OCI-LY7 (cell line): ENCODE results near the gene TM9SF2.

Experiments
- EZH2phosphoT487 ChIP-seq: fragments of 200-600 bp; sonication (generic); IDR thresholded peaks from 2 replicates; pipeline ENCODE4 v1.6.1; 2018; ENCODE audit warnings: low read depth, borderline replicate concordance, mild to moderate bottlenecking, mixed run types, antibody characterized with exemption, low read length, moderate library complexity, mixed read lengths
- TF ChIP-seq, protein P1 (sequence below): fragments of 200-600 bp; sonication (generic); conservative IDR thresholded peaks from 2 replicates; pipeline ENCODE4 v1.5.1; 2014; ENCODE audit warnings: mild to moderate bottlenecking, antibody characterized with exemption, low read length, moderate library complexity, mixed read lengths

DNA sequence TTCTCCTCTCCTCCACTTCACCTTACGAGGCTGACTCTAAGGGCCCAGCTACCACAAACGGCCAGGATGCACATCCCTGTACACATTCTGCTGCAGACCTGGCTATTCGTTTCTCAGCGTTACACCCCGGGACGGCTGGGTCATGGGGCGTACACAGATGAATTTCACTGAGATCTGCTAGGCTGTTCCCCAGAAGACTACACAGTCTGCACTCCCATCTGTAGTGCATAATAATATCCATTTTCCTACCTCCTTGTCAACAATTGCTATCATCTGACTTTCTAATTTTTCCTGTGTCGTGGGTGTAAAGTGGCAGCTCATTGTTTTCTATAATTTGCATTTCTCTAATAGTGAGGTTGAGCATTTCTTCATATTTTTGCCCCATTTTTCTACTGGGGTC lies 85.7 kb downstream of the TM9SF2 start:
- TF ChIP-seq, protein P1, sequence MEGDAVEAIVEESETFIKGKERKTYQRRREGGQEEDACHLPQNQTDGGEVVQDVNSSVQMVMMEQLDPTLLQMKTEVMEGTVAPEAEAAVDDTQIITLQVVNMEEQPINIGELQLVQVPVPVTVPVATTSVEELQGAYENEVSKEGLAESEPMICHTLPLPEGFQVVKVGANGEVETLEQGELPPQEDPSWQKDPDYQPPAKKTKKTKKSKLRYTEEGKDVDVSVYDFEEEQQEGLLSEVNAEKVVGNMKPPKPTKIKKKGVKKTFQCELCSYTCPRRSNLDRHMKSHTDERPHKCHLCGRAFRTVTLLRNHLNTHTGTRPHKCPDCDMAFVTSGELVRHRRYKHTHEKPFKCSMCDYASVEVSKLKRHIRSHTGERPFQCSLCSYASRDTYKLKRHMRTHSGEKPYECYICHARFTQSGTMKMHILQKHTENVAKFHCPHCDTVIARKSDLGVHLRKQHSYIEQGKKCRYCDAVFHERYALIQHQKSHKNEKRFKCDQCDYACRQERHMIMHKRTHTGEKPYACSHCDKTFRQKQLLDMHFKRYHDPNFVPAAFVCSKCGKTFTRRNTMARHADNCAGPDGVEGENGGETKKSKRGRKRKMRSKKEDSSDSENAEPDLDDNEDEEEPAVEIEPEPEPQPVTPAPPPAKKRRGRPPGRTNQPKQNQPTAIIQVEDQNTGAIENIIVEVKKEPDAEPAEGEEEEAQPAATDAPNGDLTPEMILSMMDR: no peak
- TF ChIP-seq EZH2phosphoT487: no peak
